Hepatocyte (in vitro differentiated cells): ENCODE measurements around the gene DIRAS3. TPM values are rescaled to one million over a fixed set of nuclear protein-coding genes. Genes with fewer than 3 reads are reported as not detected.

ENCODE experiments used
- DNase-seq: peaks from one replicate; pipeline ENCODE4 v3.0.0-alpha.2; 2016; ENCODE audit warnings: low spot score
- H2AFZ ChIP-seq: fragments of 200-600 bp; sonication (generic); 2 replicates; pipeline ENCODE4 v1.6.0; 2016; ENCODE audit warnings: antibody characterized with exemption, mild to moderate bottlenecking
- H3K27ac ChIP-seq: fragments of 200-600 bp; sonication (generic); 2 replicates; pipeline ENCODE4 v1.5.1; 2016; ENCODE audit warnings: mild to moderate bottlenecking
- H3K27me3 ChIP-seq: fragments of 200-600 bp; sonication (generic); 2 replicates; pipeline ENCODE4 v1.6.1; 2016
- H3K36me3 ChIP-seq: fragments of 200-600 bp; sonication (generic); replicated peaks from 2 replicates; pipeline ENCODE4 v1.5.1; 2016; ENCODE audit warnings: low read depth; ENCODE audit not compliant: insufficient read depth
- H3K4me1 ChIP-seq: fragments of 200-600 bp; sonication (generic); 2 replicates; pipeline ENCODE4 v1.5.1; 2016; ENCODE audit warnings: mild to moderate bottlenecking, moderate library complexity; ENCODE audit not compliant: insufficient read depth
- H3K4me2 ChIP-seq: fragments of 200-600 bp; sonication (generic); 2 replicates; pipeline ENCODE4 v1.6.0; 2016
- H3K4me3 ChIP-seq: fragments of 200-600 bp; sonication (generic); 2 replicates; pipeline ENCODE4 v1.5.1; 2016; ENCODE audit warnings: mild to moderate bottlenecking
- H3K79me2 ChIP-seq: fragments of 200-600 bp; sonication (generic); 2 replicates; pipeline ENCODE4 v1.6.0; 2017; ENCODE audit warnings: mild to moderate bottlenecking
- H3K9me2 ChIP-seq: fragments of 200-600 bp; sonication (generic); replicated peaks from 2 replicates; pipeline ENCODE4 v1.6.0; 2017; ENCODE audit warnings: mild to moderate bottlenecking; ENCODE audit not compliant: insufficient read depth
- H3K9me3 ChIP-seq: fragments of 200-600 bp; sonication (generic); 2 replicates; pipeline ENCODE4 v1.5.1; 2016; ENCODE audit warnings: low read depth, mild to moderate bottlenecking
- H4K20me1 ChIP-seq: fragments of 200-600 bp; sonication (generic); 2 replicates; pipeline ENCODE4 v1.6.0; 2016; ENCODE audit warnings: mild to moderate bottlenecking; ENCODE audit not compliant: insufficient read depth, poor library complexity, severe bottlenecking
- CTCF ChIP-seq: fragments of 200-600 bp; sonication (generic); IDR thresholded peaks from 2 replicates; pipeline ENCODE4 v1.5.1; 2016; ENCODE audit warnings: antibody characterized with exemption, mild to moderate bottlenecking; ENCODE audit not compliant: poor library complexity
- EZH2 ChIP-seq: fragments of 200-600 bp; sonication (generic); IDR thresholded peaks from 2 replicates; pipeline ENCODE4 v1.6.1; 2016; ENCODE audit warnings: antibody characterized with exemption, mild to moderate bottlenecking, borderline replicate concordance
- EZH2phosphoT487 ChIP-seq: fragments of 200-600 bp; sonication (generic); IDR thresholded peaks from one replicate; pipeline ENCODE4 v1.6.1; 2018; ENCODE audit warnings: antibody characterized with exemption, mild to moderate bottlenecking, low read depth, moderate library complexity; ENCODE audit not compliant: unreplicated experiment, severe bottlenecking
- WGBS: methylation state at CpG from one replicate; pipeline ENCODE4 v1.1.6; 2016; ENCODE audit warnings: low lambda C conversion rate; ENCODE audit errors: missing lambda C conversion rate; 5-methylcytosine and 5-hydroxymethylcytosine counted together
- polyA plus RNA-seq: library from polyadenylated mRNA; unstranded; fragments of >200 nt; fragmentation: Nextera tagmentation; extraction: Ambion mirVana; gene quantifications from 2 replicates; pipeline ENCODE4 v1.2.1, GENCODE V29; 2016
- total RNA-seq: library from RNA; depleted of rRNA; stranded (reverse); fragments of >200 nt; gene quantifications from 2 replicates; pipeline ENCODE4 v1.2.3, GENCODE V29; 2014

Gene DIRAS3
- total and polyA plus RNA-seq, 2 experiments from 2014 or later: 1.9 to 2.0 TPM

- Histone ChIP-seq H3K36me3 (no peaks in the 10 kb centered on the region), H2AFZ (no peak overlapping the region), H3K9me3 (no peaks in the 10 kb centered on the region), H3K27ac (no peak overlapping the region), H3K79me2 (no peaks in the 10 kb centered on the region), H3K4me3 (no peak overlapping the region), H3K4me1 (peaks cover 4% of the 10 kb centered on the region), H3K4me2 (no peak overlapping the region), H4K20me1 (no peaks in the 10 kb centered on the region), H3K27me3 (no peaks in the 10 kb centered on the region), H3K9me2 (no peaks in the 10 kb centered on the region)
- no peak for TF ChIP-seq EZH2phosphoT487
- TF ChIP-seq CTCF: no peak
- TF ChIP-seq EZH2: no peak
- 86% methylated on average over 4 of the region's 4 CpGs for WGBS
- DNase-seq: no peak
Observed at GRCh38 chr1:68029444-68029843, 21.0 kb downstream of the DIRAS3 start.

- no peaks in the 10 kb centered on the region for H3K36me3 ChIP-seq
- no peaks in the 10 kb centered on the region for H4K20me1 ChIP-seq
- no peak for DNase-seq
- no peak overlapping the region for H3K4me3 ChIP-seq
- H3K27me3 ChIP-seq: no peaks in the 10 kb centered on the region
- WGBS: 79% methylated on average over 3 of the region's 3 CpGs
- peaks cover 4% of the 10 kb centered on the region for H3K4me1 ChIP-seq
- no peaks in the 10 kb centered on the region for H3K79me2 ChIP-seq
- no peak overlapping the region for H2AFZ ChIP-seq
- TF ChIP-seq EZH2 (no peak), EZH2phosphoT487 (no peak), CTCF (no peak)
- H3K9me2 ChIP-seq: no peaks in the 10 kb centered on the region
- no peaks in the 10 kb centered on the region for H3K9me3 ChIP-seq
- H3K27ac ChIP-seq: no peak overlapping the region
- no peak overlapping the region for H3K4me2 ChIP-seq
Observed at GRCh38 chr1:68028566-68028965, 21.9 kb downstream of the DIRAS3 start.

- H3K4me2 ChIP-seq: no peak overlapping the region
- H3K9me3 ChIP-seq: no peaks in the 10 kb centered on the region
- H3K36me3 ChIP-seq: no peaks in the 10 kb centered on the region
- H3K4me3 ChIP-seq: no peak overlapping the region
- no peaks in the 10 kb centered on the region for H3K27me3 ChIP-seq
- DNase-seq: no peak
- TF ChIP-seq EZH2phosphoT487: no peak
- no peak for TF ChIP-seq CTCF
- TF ChIP-seq EZH2: no peak
- no peak overlapping the region for H3K27ac ChIP-seq
- WGBS: 80% methylated on average over 2 of the region's 2 CpGs
- no peaks in the 10 kb centered on the region for H3K79me2 ChIP-seq
- no peaks in the 10 kb centered on the region for H3K4me1 ChIP-seq
- H2AFZ ChIP-seq: no peak overlapping the region
- H4K20me1 ChIP-seq: no peaks in the 10 kb centered on the region
- H3K9me2 ChIP-seq: no peaks in the 10 kb centered on the region
Observed at GRCh38 chr1:68024635-68025338, 25.6 kb downstream of the DIRAS3 start.
